Pancreas (tissue), 10 donors: ENCODE measurements around the gene SLC10A3. TPM values are rescaled to one million over a fixed set of nuclear protein-coding genes. Genes with fewer than 3 reads are reported as not detected.

Source experiments
- ATAC-seq, 4 donors: fragments of 200-7000 bp; cut with Tn5 transposase; one replicate each; pipeline versions ENCODE4 v1.8.0 to v1.9.1; 2020; ENCODE audit warnings: mild to moderate bottlenecking in 4 of 4, moderate library complexity in 4 of 4
- DNase-seq, 6 donors: peaks; one replicate each; pipeline ENCODE4 v3.0.0-alpha.2; 2020
- FAIRE-seq: peaks from 2 replicates; lab custom pipeline; 2012; peaks lifted over from hg19 to GRCh38; lab: Jason Lieb, UNC
- H3K27ac ChIP-seq, 4 donors: fragments of 200-600 bp; sonication (generic); 1 replicate in 3 of 4; 2 replicates in 1 of 4; pipeline versions ENCODE4 v1.5.0 to v1.8.0; 2020
- H3K27me3 ChIP-seq, 4 donors: fragments of 200-600 bp; one replicate each; pipeline ENCODE4 v1.8.0; 2021
- H3K36me3 ChIP-seq, 3 donors: fragments of 200-600 bp; sonication (generic) in 1 of 3; one replicate each; pipeline versions ENCODE4 v1.5.0 to v1.8.0; 2020 to 2021
- H3K4me1 ChIP-seq, 3 donors: fragments of 200-600 bp; one replicate each; pipeline ENCODE4 v1.8.0; 2021
- H3K4me3 ChIP-seq, 4 donors: fragments of 200-600 bp; sonication (generic) in 2 of 4; one replicate each; pipeline versions ENCODE4 v1.5.0 to v1.8.0; 2020 to 2021
- H3K9me3 ChIP-seq, 4 donors: fragments of 200-600 bp; one replicate each; pipeline ENCODE4 v1.8.0; 2021
- WGBS, 2 donors: extraction: QIAGEN DNeasy Blood & Tissue Kit; methylation state at CpG; one replicate each; pipeline ENCODE4 v1.1.7; 2013; 5-methylcytosine and 5-hydroxymethylcytosine counted together
- intact Hi-C, 3 donors: fragments of 100-400 bp; cut with DNase I; formaldehyde crosslinking; loops; one replicate each; pipeline versions ENCODE4 v1.11.1 to v1.14.2; 2022
- polyA plus RNA-seq, 2 donors: library from polyadenylated mRNA; stranded (reverse); fragments of 200-250 nt; gene quantifications; one replicate each; pipeline ENCODE4 v1.2.3, GENCODE V29; 2013
- total RNA-seq, 6 donors: library from RNA; stranded (reverse); fragmentation: NEBNext Ultra II Directional in 4 of 6; extraction: Animal tissue kit (Norgen Biotek cat#: 25700) in 4 of 6; gene quantifications; one replicate each; pipeline versions ENCODE4 v1.2.1 to v1.2.4, GENCODE V29; 2021 to 2023
- TF ChIP-seq, protein P1 (sequence below), 4 donors: fragments of 200-600 bp; sonication (generic) in 3 of 4; IDR thresholded peaks; one replicate each; pipeline versions ENCODE4 v1.5.0 to v1.8.0; 2021; ENCODE audit warnings: antibody characterized with exemption in 4 of 4
- donor health status: healthy with polysubstance abuse.
- donor health status: DM: no; HTN: no; CAD: no; lungs with moderate emphysema.
- donor health status: DM: no; HTN: no; CAD: no.
- donor health status: control.
- donor health status: control.
- donor health status: Bipolar disorder and iron deficiency.
- donor health status: DM: yes; HTN: yes; CAD: no.
- donor health status: DM: no; HTN: no; CAD: no.
- donor health status: DM: no; HTN: no; CAD: no.
- donor health status: DM: yes; HTN: yes; CAD: no.

SLC10A3 gene
- 10 to 100 TPM in 5 of 6 donors, 1 to 10 TPM in 1; 9.6 to 12.2 (median 11.3) TPM for total RNA-seq
- 10 to 100 TPM; 16.2 to 19.1 TPM for polyA plus RNA-seq

DNA sequence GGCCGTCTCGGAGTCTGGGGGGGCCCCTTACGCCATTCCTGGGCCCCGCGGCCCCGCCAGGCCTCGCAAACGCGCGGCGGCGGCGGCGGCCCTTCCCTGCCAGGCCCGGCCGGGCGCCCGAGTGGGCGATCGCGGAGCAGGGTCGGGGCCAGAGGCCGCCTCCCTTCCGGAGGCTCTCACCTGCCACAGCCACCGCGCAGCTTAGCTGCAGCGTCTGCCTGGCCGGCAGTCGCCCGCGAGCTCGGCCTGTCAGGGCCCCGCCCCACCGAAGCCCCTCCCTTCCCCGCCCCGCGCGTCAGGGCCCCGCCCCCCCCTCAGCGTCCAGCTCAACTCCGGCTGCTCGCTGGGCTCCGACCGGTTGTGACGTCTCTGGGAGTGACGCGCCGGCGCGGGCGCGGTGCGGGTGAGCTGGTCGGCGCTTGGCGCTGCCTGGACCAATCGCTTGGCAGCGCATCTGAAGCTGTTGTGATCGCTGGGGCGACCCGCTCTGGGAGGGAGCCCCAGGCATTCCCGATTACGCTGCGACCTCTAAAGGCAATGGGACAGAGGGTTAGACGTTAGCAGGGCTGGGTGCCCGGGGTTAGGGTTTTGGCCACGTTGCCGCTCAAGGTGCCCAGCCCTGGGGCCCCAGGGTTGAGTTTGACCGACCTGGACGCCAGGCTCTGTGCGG lies at the start of gene SLC10A3:
TSS of gene SLC10A3 (minus strand) at position 216 of the 670 bp plus-strand sequence. CDS start 1,689 bp downstream, outside the sequence.
- FAIRE-seq (no peak), ATAC-seq (peak; percentile 82 to 93 (median 86)), DNase-seq (peak; percentile 90 to 96 (median 94))
- H3K36me3 ChIP-seq = no peaks in the 10 kb centered on the region
- H3K27ac ChIP-seq = peak within 1 kb of the TSS; percentile 84 to 94 (median 88)
- no peaks in the 10 kb centered on the region for H3K9me3 ChIP-seq
- intact Hi-C loops = no loop called here
- no peaks in the 10 kb centered on the region for H3K27me3 ChIP-seq
- WGBS, 2 donors = 1 to 28% methylated on average over 51 to 65 of the region's 71 CpGs
- H3K4me3 ChIP-seq = peak within 1 kb of the TSS; percentile 33 to 59 (median 56)
- TF ChIP-seq, protein P1, sequence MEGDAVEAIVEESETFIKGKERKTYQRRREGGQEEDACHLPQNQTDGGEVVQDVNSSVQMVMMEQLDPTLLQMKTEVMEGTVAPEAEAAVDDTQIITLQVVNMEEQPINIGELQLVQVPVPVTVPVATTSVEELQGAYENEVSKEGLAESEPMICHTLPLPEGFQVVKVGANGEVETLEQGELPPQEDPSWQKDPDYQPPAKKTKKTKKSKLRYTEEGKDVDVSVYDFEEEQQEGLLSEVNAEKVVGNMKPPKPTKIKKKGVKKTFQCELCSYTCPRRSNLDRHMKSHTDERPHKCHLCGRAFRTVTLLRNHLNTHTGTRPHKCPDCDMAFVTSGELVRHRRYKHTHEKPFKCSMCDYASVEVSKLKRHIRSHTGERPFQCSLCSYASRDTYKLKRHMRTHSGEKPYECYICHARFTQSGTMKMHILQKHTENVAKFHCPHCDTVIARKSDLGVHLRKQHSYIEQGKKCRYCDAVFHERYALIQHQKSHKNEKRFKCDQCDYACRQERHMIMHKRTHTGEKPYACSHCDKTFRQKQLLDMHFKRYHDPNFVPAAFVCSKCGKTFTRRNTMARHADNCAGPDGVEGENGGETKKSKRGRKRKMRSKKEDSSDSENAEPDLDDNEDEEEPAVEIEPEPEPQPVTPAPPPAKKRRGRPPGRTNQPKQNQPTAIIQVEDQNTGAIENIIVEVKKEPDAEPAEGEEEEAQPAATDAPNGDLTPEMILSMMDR (IDR thresholded peaks at IDR 0.05) = no peak
- H3K4me1 ChIP-seq = peaks cover 0 to 5% (median 0%) of the 10 kb centered on the region in 3 donors

DNA sequence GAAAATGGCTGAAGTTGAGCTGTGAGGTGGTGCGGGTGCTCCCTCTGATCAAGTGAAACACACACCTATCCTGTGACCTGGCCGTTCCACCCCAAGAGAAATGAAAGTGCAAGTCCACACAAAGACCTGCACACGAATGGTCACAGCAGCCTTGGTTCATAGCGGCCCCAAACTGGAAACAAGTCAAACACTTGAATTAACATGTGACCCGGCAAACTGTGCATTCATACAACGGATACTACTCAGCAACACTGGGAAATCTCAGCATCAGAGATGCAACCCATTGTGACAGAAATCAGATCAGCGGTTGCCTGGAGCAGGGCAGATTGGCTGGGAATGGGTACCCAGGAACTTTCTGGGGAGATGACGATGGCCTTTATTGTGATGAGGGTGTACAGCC lies 48.6 kb upstream of the SLC10A3 start:
- Histone ChIP-seq H3K27me3 (no peaks in the 10 kb centered on the region), H3K9me3 (no peaks in the 10 kb centered on the region), H3K4me3 (no peak overlapping the region), H3K36me3 (no peaks in the 10 kb centered on the region), H3K4me1 (no peaks in the 10 kb centered on the region), H3K27ac (no peak overlapping the region)
- FAIRE-seq = no peak
- intact Hi-C loops = no loop called here
- ATAC-seq = no peak
- TF ChIP-seq, protein P1 (IDR thresholded peaks at IDR 0.05) = no peak
- no peak for DNase-seq
- 69 to 80% methylated on average over 8 of the region's 8 CpGs for WGBS, 2 donors

- intact Hi-C loops = no loop called here
- no peak for DNase-seq
Observed at GRCh38 chrX:154535892-154536291, 45.5 kb upstream of the SLC10A3 start.

DNA sequence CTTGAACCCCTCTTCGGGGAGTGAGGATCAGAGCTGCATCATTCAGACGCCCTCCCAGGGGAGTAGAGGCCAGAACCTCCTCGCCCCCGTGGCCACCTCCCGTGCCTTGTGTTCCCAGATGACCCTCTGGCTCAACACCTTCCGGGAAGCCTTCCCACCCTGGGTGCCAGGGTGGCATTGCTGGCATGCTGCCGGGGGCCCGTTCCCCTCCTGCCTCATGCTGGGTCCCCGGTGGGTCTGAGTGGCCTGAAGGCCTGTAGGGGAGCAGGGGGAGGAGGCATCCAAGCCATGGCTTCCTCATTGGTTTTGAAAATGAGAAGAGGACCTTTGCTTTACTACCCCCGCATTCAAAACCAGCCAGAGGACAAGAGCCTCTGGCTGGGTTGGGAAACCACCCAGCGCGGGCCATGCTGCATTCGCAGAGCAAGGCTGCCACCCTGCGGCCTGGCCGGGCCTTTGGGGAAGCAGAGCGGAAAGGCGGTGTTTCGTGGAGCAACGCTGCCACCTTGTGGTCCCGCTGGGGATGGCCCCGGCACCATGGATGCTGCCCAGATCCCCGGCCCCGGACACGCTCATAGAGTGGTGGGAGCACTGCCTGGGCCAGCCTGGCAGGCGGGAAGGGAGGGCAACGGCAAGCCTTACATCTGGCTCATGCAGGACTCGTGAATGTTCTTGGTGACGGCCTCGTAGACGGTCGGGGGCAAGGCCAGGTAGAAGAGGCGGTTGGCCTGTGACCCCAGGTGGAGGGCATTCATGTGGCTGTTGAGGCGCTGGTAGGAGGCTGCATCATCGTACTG lies 44.3 kb upstream of the SLC10A3 start:
- no peaks in the 10 kb centered on the region for H3K4me1 ChIP-seq
- peak; percentile 95 to 100 (median 98) for ATAC-seq
- H3K36me3 ChIP-seq = no peaks in the 10 kb centered on the region
- DNase-seq = peak; percentile 77 to 98 (median 94)
- H3K27ac ChIP-seq = no peak overlapping the region
- WGBS, 2 donors = 20 to 23% methylated on average over 34 of the region's 34 CpGs
- no peaks in the 10 kb centered on the region for H3K9me3 ChIP-seq
- no peaks in the 10 kb centered on the region for H3K27me3 ChIP-seq
- TF ChIP-seq, protein P1 (IDR thresholded peaks at IDR 0.05) = peak; percentile 99 to 100 (median 99)
- intact Hi-C loops = no loop called here
- FAIRE-seq = peak; percentile 91
- no peak overlapping the region for H3K4me3 ChIP-seq

More at GRCh38 chrX:154535892-154536291, 45.5 kb upstream of the SLC10A3 start:
- H3K36me3 ChIP-seq = no peaks in the 10 kb centered on the region
- H3K27me3 ChIP-seq = no peaks in the 10 kb centered on the region
- no peak overlapping the region for H3K4me3 ChIP-seq
- H3K27ac ChIP-seq = no peak overlapping the region
- 64 to 74% methylated on average over 9 of the region's 9 CpGs for WGBS, 2 donors
- no peak for FAIRE-seq
- no peak for ATAC-seq
- no peaks in the 10 kb centered on the region for H3K9me3 ChIP-seq
- TF ChIP-seq, protein P1 (IDR thresholded peaks at IDR 0.05) = no peak
- H3K4me1 ChIP-seq = no peaks in the 10 kb centered on the region
